ENCODE measurements around the gene COPS6.

Gene COPS6

GRCh38 chr7:100102950-100103840 is 14.4 kb downstream of the COPS6 start:
- DNase-seq = no peak

GRCh38 chr7:100105534-100105933 is 16.8 kb downstream of the COPS6 start:
- no peak for DNase-seq

- DNase-seq = no peak
Measured at GRCh38 chr7:100106633-100107032, 17.9 kb downstream of the COPS6 start.

- DNase-seq = no peak
Measured at GRCh38 chr7:100107125-100107737, 18.5 kb downstream of the COPS6 start.

- no peak for DNase-seq
Measured at GRCh38 chr7:100107890-100108289, 19.1 kb downstream of the COPS6 start.

- no peak for DNase-seq
Measured at GRCh38 chr7:100109521-100110163, 20.9 kb downstream of the COPS6 start.

- no peak for DNase-seq
Measured at GRCh38 chr7:100111156-100111555, 22.4 kb downstream of the COPS6 start.

GRCh38 chr7:100111914-100112313 is 23.1 kb downstream of the COPS6 start:
- DNase-seq = no peak

- no peak for DNase-seq
Measured at GRCh38 chr7:100115026-100115425, 26.3 kb downstream of the COPS6 start.

- DNase-seq = no peak
Measured at GRCh38 chr7:100118388-100119071, 29.8 kb downstream of the COPS6 start.

- DNase-seq = peak; percentile 90 to 94
Measured at GRCh38 chr7:100119072-100119969, 30.6 kb downstream of the COPS6 start, which contains the start of the genes CNPY4 and TAF6. CNPY4 (plus strand) TSS chr7:100119634; CDS start chr7:100119745, 111 bp downstream. TAF6 (minus strand) TSS chr7:100119358; CDS start chr7:100114209, 5,149 bp downstream.

GRCh38 chr7:100119970-100120732 is 31.4 kb downstream of the COPS6 start:
- peak; percentile 55 to 70 for DNase-seq

- DNase-seq = no peak
Measured at GRCh38 chr7:100120733-100121036, 31.9 kb downstream of the COPS6 start.

GRCh38 chr7:100122067-100122466 is 33.3 kb downstream of the COPS6 start:
- no peak for DNase-seq

GRCh38 chr7:100122568-100122967 is 33.8 kb downstream of the COPS6 start:
- DNase-seq = no peak

- DNase-seq = no peak
Measured at GRCh38 chr7:100124301-100125230, 35.8 kb downstream of the COPS6 start.

- no peak for DNase-seq
Measured at GRCh38 chr7:100126239-100126930, 37.6 kb downstream of the COPS6 start.

GRCh38 chr7:100126931-100127865 is 38.4 kb downstream of the COPS6 start, which contains the start of gene MBLAC1:
MBLAC1 (plus strand) TSS chr7:100126967; CDS start chr7:100127396, 429 bp downstream.
- peak; percentile 43 to 85 for DNase-seq

Measured in NCI-H446 (cell line).